IPS DF 19.7 (cell line): ENCODE results near the gene ITGA4.
A peak's percentile ranks its signal among the peaks of the same experiment; 100 is the strongest.
"Not testable (repeated sequence)": the region's sequence is repeated elsewhere in the genome, so short reads cannot be mapped to it uniquely, and the experiment has no call there.

Source experiments
- DNase-seq: peaks from one replicate; pipeline ENCODE4 v3.0.0-alpha.2; 2013; ENCODE audit warnings: low read depth, low spot score

Gene ITGA4

GRCh38 chr2:181457121-181457740 lies at the start of gene ITGA4:
TSS of gene ITGA4 (plus strand) at chr2:181457386. CDS start at chr2:181457655, 269 bp downstream.
- no peak for DNase-seq

GRCh38 chr2:181408861-181409260 lies 48.3 kb upstream of the ITGA4 start:
- DNase-seq, result no peak

GRCh38 chr2:181411105-181411849 lies 45.9 kb upstream of the ITGA4 start:
- peak; percentile 54 for DNase-seq

GRCh38 chr2:181419129-181419855 lies 37.9 kb upstream of the ITGA4 start:
- DNase-seq, result no peak

- no peak for DNase-seq
Measured at GRCh38 chr2:181420259-181421130, 36.7 kb upstream of the ITGA4 start.

GRCh38 chr2:181421131-181421458 lies 36.1 kb upstream of the ITGA4 start:
- DNase-seq, result no peak

- no peak for DNase-seq
Measured at GRCh38 chr2:181421464-181421863, 35.7 kb upstream of the ITGA4 start.

GRCh38 chr2:181426672-181427071 lies 30.5 kb upstream of the ITGA4 start:
- no peak for DNase-seq

- DNase-seq, result no peak
Measured at GRCh38 chr2:181430406-181431118, 26.6 kb upstream of the ITGA4 start.

- no peak for DNase-seq
Measured at GRCh38 chr2:181431674-181432073, 25.5 kb upstream of the ITGA4 start.

GRCh38 chr2:181438261-181438660 lies 18.9 kb upstream of the ITGA4 start:
- no peak for DNase-seq

- no peak for DNase-seq
Measured at GRCh38 chr2:181440344-181440743, 16.8 kb upstream of the ITGA4 start.

- DNase-seq, result no peak
Measured at GRCh38 chr2:181440919-181441318, 16.3 kb upstream of the ITGA4 start.

GRCh38 chr2:181441670-181442069 lies 15.5 kb upstream of the ITGA4 start:
- DNase-seq, result no peak

- DNase-seq, result no peak
Measured at GRCh38 chr2:181444654-181445053, 12.5 kb upstream of the ITGA4 start.

GRCh38 chr2:181446985-181447384 lies 10.2 kb upstream of the ITGA4 start:
- DNase-seq, result no peak

- not testable (repeated sequence) for DNase-seq
Measured at GRCh38 chr2:181449278-181449677, 7.9 kb upstream of the ITGA4 start.

- DNase-seq, result no peak
Measured at GRCh38 chr2:181454686-181455450, 2.3 kb upstream of the ITGA4 start.

GRCh38 chr2:181456660-181457120 lies 496 bp upstream of the ITGA4 start:
- no peak for DNase-seq

GRCh38 chr2:181457741-181458425 lies 697 bp downstream of the ITGA4 start:
- no peak for DNase-seq
